Measurements from ENCODE around the gene IL13RA2.

DNA sequence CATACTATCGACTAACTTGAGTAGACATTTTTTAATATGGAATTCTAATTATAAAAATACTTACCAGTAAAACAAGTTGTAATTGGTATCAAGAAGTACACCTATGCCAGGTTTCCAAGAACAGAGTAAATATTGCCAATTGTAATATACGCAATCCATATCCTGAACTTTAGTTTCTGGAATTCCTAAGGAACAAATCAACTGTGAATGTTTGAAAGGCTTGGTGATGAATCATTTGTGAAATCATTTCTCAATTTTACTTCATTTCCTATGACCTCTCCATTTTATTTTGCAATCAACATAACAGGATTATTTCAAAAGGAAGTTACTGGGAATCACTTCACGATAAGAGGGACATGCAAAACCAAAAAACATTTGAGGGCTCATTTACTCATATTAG lies 3.7 kb downstream of the IL13RA2 start:
- TF ChIP-seq EP300 (IDR thresholded peaks at IDR 0.05) = no peak
- TF ChIP-seq, protein P1, sequence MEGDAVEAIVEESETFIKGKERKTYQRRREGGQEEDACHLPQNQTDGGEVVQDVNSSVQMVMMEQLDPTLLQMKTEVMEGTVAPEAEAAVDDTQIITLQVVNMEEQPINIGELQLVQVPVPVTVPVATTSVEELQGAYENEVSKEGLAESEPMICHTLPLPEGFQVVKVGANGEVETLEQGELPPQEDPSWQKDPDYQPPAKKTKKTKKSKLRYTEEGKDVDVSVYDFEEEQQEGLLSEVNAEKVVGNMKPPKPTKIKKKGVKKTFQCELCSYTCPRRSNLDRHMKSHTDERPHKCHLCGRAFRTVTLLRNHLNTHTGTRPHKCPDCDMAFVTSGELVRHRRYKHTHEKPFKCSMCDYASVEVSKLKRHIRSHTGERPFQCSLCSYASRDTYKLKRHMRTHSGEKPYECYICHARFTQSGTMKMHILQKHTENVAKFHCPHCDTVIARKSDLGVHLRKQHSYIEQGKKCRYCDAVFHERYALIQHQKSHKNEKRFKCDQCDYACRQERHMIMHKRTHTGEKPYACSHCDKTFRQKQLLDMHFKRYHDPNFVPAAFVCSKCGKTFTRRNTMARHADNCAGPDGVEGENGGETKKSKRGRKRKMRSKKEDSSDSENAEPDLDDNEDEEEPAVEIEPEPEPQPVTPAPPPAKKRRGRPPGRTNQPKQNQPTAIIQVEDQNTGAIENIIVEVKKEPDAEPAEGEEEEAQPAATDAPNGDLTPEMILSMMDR (IDR thresholded peaks at IDR 0.05) = no peak
- no peak for TF ChIP-seq POLR2A (IDR thresholded peaks at IDR 0.05; ENCODE audit: low read depth)
